HCT116 (cell line): ENCODE measurements around the gene ALDH1A2.

Experiments used
- CEBPB ChIP-seq: IDR thresholded peaks from 2 replicates; pipeline ENCODE4 v1.6.1; 2012; ENCODE audit warnings: low read depth
- CTCF ChIP-seq, 3 experiments: fragments of 200-600 bp in 1 of 3; sonication (generic) in 1 of 3; IDR thresholded peaks in 2 of 3; conservative IDR thresholded peaks in 1 of 3; 2 replicates each; pipeline ENCODE4 v1.5.1; 2012 to 2017; ENCODE audit warnings: low read depth in 2 of 3, low read length in 2 of 3, antibody characterized with exemption in 1 of 3, borderline replicate concordance in 1 of 3, control low read depth in 1 of 3, mild to moderate bottlenecking in 1 of 3, mixed read lengths in 1 of 3, mixed run types in 1 of 3, moderate library complexity in 1 of 3; ENCODE audit not compliant: insufficient read depth in 1 of 3
- EZH2 ChIP-seq: fragments of 200-600 bp; sonication (generic); IDR thresholded peaks from 2 replicates; pipeline ENCODE4 v1.6.1; 2017; ENCODE audit warnings: antibody characterized with exemption, mixed run types
- EZH2phosphoT487 ChIP-seq: fragments of 200-600 bp; IDR thresholded peaks from 2 replicates; pipeline ENCODE4 v1.6.1; 2018; ENCODE audit warnings: antibody characterized with exemption, borderline replicate concordance
- FOSL1 ChIP-seq: IDR thresholded peaks from 2 replicates; pipeline ENCODE4 v1.6.1; 2012; ENCODE audit warnings: low read depth
- MAX ChIP-seq: IDR thresholded peaks from 2 replicates; pipeline ENCODE4 v1.6.1; 2012
- POLR2A ChIP-seq: IDR thresholded peaks from 2 replicates; pipeline ENCODE4 v1.7.0; 2011; ENCODE audit warnings: borderline replicate concordance; ENCODE audit not compliant: insufficient read depth, insufficient read length; ENCODE audit errors: extremely low read depth
- POLR2AphosphoS5 ChIP-seq: IDR thresholded peaks from 2 replicates; pipeline ENCODE4 v1.6.1; 2011; ENCODE audit warnings: mild to moderate bottlenecking, low read depth, low read length, moderate library complexity
- SP1 ChIP-seq: IDR thresholded peaks from 2 replicates; pipeline ENCODE4 v1.6.1; 2012; ENCODE audit warnings: low read depth
- TCF7L2 ChIP-seq: IDR thresholded peaks from 2 replicates; pipeline ENCODE4 v1.7.0; 2011; ENCODE audit warnings: borderline replicate concordance, inconsistent platforms; ENCODE audit not compliant: insufficient read depth, insufficient read length; ENCODE audit errors: extremely low read depth
- TF ChIP-seq, protein P1 (sequence below): IDR thresholded peaks from 2 replicates; pipeline ENCODE4 v1.6.1; 2012; ENCODE audit warnings: low read depth

DNA sequence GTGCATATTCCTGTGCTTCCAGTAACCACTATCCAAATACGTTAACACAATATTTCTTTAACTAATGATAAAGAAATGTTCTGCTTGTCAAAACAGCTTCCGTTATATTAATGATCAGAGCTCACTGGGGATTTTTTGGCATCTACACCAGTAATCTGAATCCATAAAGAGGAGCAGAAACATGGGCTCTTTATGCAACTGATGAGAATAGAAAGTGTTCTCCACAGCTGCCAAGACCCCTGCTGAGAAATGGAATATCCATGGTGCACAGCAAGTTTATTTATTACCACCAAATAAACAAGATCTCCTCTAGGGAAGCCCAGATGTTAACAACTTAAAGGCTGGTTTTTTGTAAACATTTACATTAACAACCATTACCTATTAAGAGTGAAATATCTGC lies 54.5 kb downstream of the ALDH1A2 start:
- TF ChIP-seq CTCF (IDR thresholded peaks at IDR 0.05 in 2 of 3, conservative IDR thresholded peaks at IDR 0.05 in 1 of 3; ENCODE audit: borderline replicate concordance in 1 of 3, insufficient read depth in 1 of 3, low read depth in 2 of 3, low read length in 2 of 3) = no peak
- TF ChIP-seq POLR2A = no peak
- TF ChIP-seq POLR2AphosphoS5 = no peak
- no peak for TF ChIP-seq MAX
- TF ChIP-seq, protein P1, sequence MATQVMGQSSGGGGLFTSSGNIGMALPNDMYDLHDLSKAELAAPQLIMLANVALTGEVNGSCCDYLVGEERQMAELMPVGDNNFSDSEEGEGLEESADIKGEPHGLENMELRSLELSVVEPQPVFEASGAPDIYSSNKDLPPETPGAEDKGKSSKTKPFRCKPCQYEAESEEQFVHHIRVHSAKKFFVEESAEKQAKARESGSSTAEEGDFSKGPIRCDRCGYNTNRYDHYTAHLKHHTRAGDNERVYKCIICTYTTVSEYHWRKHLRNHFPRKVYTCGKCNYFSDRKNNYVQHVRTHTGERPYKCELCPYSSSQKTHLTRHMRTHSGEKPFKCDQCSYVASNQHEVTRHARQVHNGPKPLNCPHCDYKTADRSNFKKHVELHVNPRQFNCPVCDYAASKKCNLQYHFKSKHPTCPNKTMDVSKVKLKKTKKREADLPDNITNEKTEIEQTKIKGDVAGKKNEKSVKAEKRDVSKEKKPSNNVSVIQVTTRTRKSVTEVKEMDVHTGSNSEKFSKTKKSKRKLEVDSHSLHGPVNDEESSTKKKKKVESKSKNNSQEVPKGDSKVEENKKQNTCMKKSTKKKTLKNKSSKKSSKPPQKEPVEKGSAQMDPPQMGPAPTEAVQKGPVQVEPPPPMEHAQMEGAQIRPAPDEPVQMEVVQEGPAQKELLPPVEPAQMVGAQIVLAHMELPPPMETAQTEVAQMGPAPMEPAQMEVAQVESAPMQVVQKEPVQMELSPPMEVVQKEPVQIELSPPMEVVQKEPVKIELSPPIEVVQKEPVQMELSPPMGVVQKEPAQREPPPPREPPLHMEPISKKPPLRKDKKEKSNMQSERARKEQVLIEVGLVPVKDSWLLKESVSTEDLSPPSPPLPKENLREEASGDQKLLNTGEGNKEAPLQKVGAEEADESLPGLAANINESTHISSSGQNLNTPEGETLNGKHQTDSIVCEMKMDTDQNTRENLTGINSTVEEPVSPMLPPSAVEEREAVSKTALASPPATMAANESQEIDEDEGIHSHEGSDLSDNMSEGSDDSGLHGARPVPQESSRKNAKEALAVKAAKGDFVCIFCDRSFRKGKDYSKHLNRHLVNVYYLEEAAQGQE = no peak
- no peak for TF ChIP-seq EZH2
- TF ChIP-seq FOSL1 = no peak
- no peak for TF ChIP-seq EZH2phosphoT487
- no peak for TF ChIP-seq CEBPB
- no peak for TF ChIP-seq TCF7L2
- no peak for TF ChIP-seq SP1
